Neural cell (in vitro differentiated cells): ENCODE data around the gene PRKX. TPM values are rescaled to one million over a fixed set of nuclear protein-coding genes. Genes with fewer than 3 reads are reported as not detected.

Experiments used
- H2AFZ ChIP-seq: fragments of 200-600, 300-800 bp; sonication (generic), shearing (Covaris generic); 2 replicates; pipeline ENCODE4 v1.6.0; 2014; ENCODE audit warnings: low read depth, mild to moderate bottlenecking, antibody characterized with exemption, low read length, moderate library complexity
- H3F3A ChIP-seq: fragments of 200-600 bp; shearing (Covaris generic); 2 replicates; pipeline ENCODE4 v1.6.1; 2016; ENCODE audit warnings: mild to moderate bottlenecking, moderate library complexity, mixed read lengths, antibody characterized with exemption, low read length; ENCODE audit not compliant: insufficient read depth, poor library complexity, severe bottlenecking
- H3K27ac ChIP-seq: fragments of 200-600, 300-800 bp; sonication (generic), shearing (Covaris generic); 2 replicates; pipeline ENCODE4 v1.5.1; 2014; ENCODE audit warnings: mild to moderate bottlenecking, low read length, moderate library complexity
- H3K27me3 ChIP-seq: fragments of 300-800, 200-600 bp; sonication (generic), shearing (Covaris generic); 2 replicates; pipeline ENCODE4 v1.6.0; 2014; ENCODE audit warnings: mild to moderate bottlenecking, low read depth, low read length, moderate library complexity; ENCODE audit not compliant: insufficient read depth
- H3K36me3 ChIP-seq: fragments of 300-800, 200-600 bp; sonication (generic), shearing (Covaris generic); 2 replicates; pipeline ENCODE4 v1.5.1; 2014; ENCODE audit warnings: mild to moderate bottlenecking, antibody characterized with exemption, low read length, moderate library complexity; ENCODE audit not compliant: insufficient read depth
- H3K4me2 ChIP-seq: fragments of 300-800, 200-600 bp; sonication (generic), shearing (Covaris generic); 2 replicates; pipeline ENCODE4 v1.6.0; 2014; ENCODE audit warnings: mild to moderate bottlenecking, low read length
- H3K4me3 ChIP-seq: fragments of 300-800, 200-600 bp; sonication (generic), shearing (Covaris generic); 2 replicates; pipeline ENCODE4 v1.5.1; 2014; ENCODE audit warnings: mild to moderate bottlenecking, low read length, moderate library complexity
- H3K79me2 ChIP-seq: fragments of 200-600 bp; shearing (Covaris generic); replicated peaks from 2 replicates; pipeline ENCODE4 v1.6.0; 2014; ENCODE audit warnings: mild to moderate bottlenecking, low read length, moderate library complexity; ENCODE audit not compliant: insufficient read depth
- H3K9ac ChIP-seq: fragments of 300-800, 200-600 bp; sonication (generic), shearing (Covaris generic); 2 replicates; pipeline ENCODE4 v1.6.1; 2016; ENCODE audit warnings: mild to moderate bottlenecking, low read length, mixed read lengths
- H3K9me2 ChIP-seq: fragments of 200-600 bp; shearing (Covaris generic); 2 replicates; pipeline ENCODE4 v1.6.1; 2016; ENCODE audit warnings: mild to moderate bottlenecking, low read length, mixed read lengths; ENCODE audit not compliant: insufficient read depth
- H3K9me3 ChIP-seq: fragments of 200-600, 300-800 bp; sonication (generic), shearing (Covaris generic); 2 replicates; pipeline ENCODE4 v1.6.1; 2016; ENCODE audit warnings: mild to moderate bottlenecking, mixed run types, low read length, moderate library complexity, mixed read lengths
- H4K20me1 ChIP-seq: fragments of 200-600 bp; shearing (Covaris generic); 2 replicates; pipeline ENCODE4 v1.6.1; 2016; ENCODE audit warnings: mild to moderate bottlenecking, mixed run types; ENCODE audit not compliant: insufficient read depth
- CTCF ChIP-seq: fragments of 450-650 bp; IDR thresholded peaks from 2 replicates; pipeline ENCODE4 v1.5.1; 2014; ENCODE audit warnings: antibody characterized with exemption, mild to moderate bottlenecking, moderate library complexity; ENCODE audit not compliant: poor library complexity, severe bottlenecking
- EP300 ChIP-seq: fragments of 450-650 bp; conservative IDR thresholded peaks from 2 replicates; pipeline ENCODE4 v1.6.1; 2014; ENCODE audit warnings: antibody characterized with exemption, mild to moderate bottlenecking, moderate library complexity; ENCODE audit not compliant: poor library complexity, severe bottlenecking
- EZH2 ChIP-seq: fragments of 200-600, 300-800 bp; shearing (Covaris generic), sonication (generic); IDR thresholded peaks from 2 replicates; pipeline ENCODE4 v1.6.1; 2014; ENCODE audit warnings: antibody characterized with exemption, low read length, borderline replicate concordance, mild to moderate bottlenecking; ENCODE audit not compliant: insufficient read depth, poor library complexity, severe bottlenecking
- MXI1 ChIP-seq: fragments of 450-650 bp; conservative IDR thresholded peaks from 2 replicates; pipeline ENCODE4 v1.6.1; 2014; ENCODE audit warnings: antibody characterized with exemption, mild to moderate bottlenecking; ENCODE audit not compliant: poor library complexity, severe bottlenecking
- POLR2AphosphoS5 ChIP-seq: IDR thresholded peaks from 2 replicates; pipeline ENCODE4 v1.6.1; 2012
- RAD21 ChIP-seq: fragments of 450-650 bp; conservative IDR thresholded peaks from 2 replicates; pipeline ENCODE4 v1.6.1; 2014; ENCODE audit warnings: antibody characterized with exemption, mild to moderate bottlenecking, moderate library complexity
- REST ChIP-seq: IDR thresholded peaks from 2 replicates; pipeline ENCODE4 v1.6.1; 2012; ENCODE audit warnings: borderline replicate concordance
- SMC3 ChIP-seq: fragments of 450-650 bp; conservative IDR thresholded peaks from 2 replicates; pipeline ENCODE4 v1.6.1; 2014; ENCODE audit warnings: antibody characterized with exemption, mild to moderate bottlenecking, moderate library complexity; ENCODE audit not compliant: poor library complexity
- TAF1 ChIP-seq: IDR thresholded peaks from 2 replicates; pipeline ENCODE4 v1.6.1; 2012; ENCODE audit warnings: low read depth
- polyA plus RNA-seq: library from polyadenylated mRNA; depleted of rRNA; stranded (reverse); fragments of >200 nt; gene quantifications from 2 replicates; pipeline ENCODE4 v1.2.3, GENCODE V29; 2014

PRKX gene
- polyA plus RNA-seq, 1 donor from 2014 or later, result 27.4 TPM

- Histone ChIP-seq H2AFZ (no peak overlapping the region), H3K9me3 (no peaks in the 10 kb centered on the region), H3K9ac (no peak overlapping the region), H3F3A (no peaks in the 10 kb centered on the region), H3K27ac (no peak overlapping the region), H3K4me2 (no peak overlapping the region), H3K36me3 (no peaks in the 10 kb centered on the region), H3K4me3 (no peak overlapping the region), H3K79me2 (no peaks in the 10 kb centered on the region), H4K20me1 (no peaks in the 10 kb centered on the region), H3K9me2 (no peaks in the 10 kb centered on the region), H3K27me3 (no peaks in the 10 kb centered on the region)
- TF ChIP-seq EP300, result no peak
- no peak for TF ChIP-seq EZH2
- TF ChIP-seq CTCF, result no peak
- TF ChIP-seq MXI1, result no peak
- no peak for TF ChIP-seq POLR2AphosphoS5
- TF ChIP-seq TAF1, result no peak
- TF ChIP-seq REST, result no peak
- no peak for TF ChIP-seq SMC3
- no peak for TF ChIP-seq RAD21
These were observed 13.5 kb downstream of the PRKX start for GRCh38 chrX:3699821-3700381.

GRCh38 chrX:3697701-3698279 lies 15.7 kb downstream of the PRKX start:
- TF ChIP-seq MXI1, result no peak
- TF ChIP-seq RAD21, result no peak
- no peak for TF ChIP-seq TAF1
- no peak for TF ChIP-seq CTCF
- TF ChIP-seq POLR2AphosphoS5, result no peak
- no peak for TF ChIP-seq EZH2
- no peak for TF ChIP-seq REST
- no peak for TF ChIP-seq EP300
- no peak for TF ChIP-seq SMC3
- H3K4me2 ChIP-seq, result no peak overlapping the region
- no peaks in the 10 kb centered on the region for H3F3A ChIP-seq
- H3K9me2 ChIP-seq, result no peaks in the 10 kb centered on the region
- no peaks in the 10 kb centered on the region for H3K79me2 ChIP-seq
- H3K36me3 ChIP-seq, result no peaks in the 10 kb centered on the region
- no peak overlapping the region for H3K4me3 ChIP-seq
- no peaks in the 10 kb centered on the region for H3K27me3 ChIP-seq
- no peak overlapping the region for H2AFZ ChIP-seq
- no peaks in the 10 kb centered on the region for H4K20me1 ChIP-seq
- H3K27ac ChIP-seq, result no peak overlapping the region
- no peak overlapping the region for H3K9ac ChIP-seq
- H3K9me3 ChIP-seq, result no peaks in the 10 kb centered on the region
